ENCODE measurements around the gene CD68.

The CD68 gene

DNA sequence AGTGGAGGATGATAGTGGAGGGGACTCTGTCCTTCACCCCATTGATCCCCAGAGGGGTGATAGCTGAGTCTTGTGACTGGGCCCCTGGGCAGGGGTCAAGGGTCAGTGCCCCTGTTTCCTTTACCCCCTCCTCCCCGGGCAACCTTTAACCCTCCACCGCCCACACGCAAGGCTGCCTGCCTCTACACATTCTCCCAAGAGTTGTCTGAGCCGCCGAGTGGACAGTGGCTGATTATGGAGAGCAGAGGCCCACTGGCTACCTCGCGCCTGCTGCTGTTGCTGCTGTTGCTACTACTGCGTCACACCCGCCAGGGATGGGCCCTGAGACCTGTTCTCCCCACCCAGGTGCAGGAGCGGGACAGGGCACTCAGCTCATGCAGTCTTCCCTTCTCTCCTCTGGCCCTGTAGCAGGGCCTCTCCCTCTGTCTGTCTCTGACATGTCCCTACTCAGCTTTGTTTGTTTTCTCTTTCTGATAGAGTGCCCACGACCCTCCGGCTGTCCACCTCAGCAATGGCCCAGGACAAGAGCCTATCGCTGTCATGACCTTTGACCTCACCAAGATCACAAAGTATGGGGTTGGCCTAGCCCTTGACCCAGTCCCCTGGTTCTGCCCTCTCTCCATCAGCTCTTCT, 50.6 kb downstream of the CD68 start, which contains the start of gene SHBG:
Gene SHBG, plus strand, starts transcription at position 197 of the 633 bp plus-strand sequence. Its CDS starts 38 bp downstream, at position 235.
- no peak within 1 kb of the TSS for H3K27ac ChIP-seq
- TF ChIP-seq, protein P1, sequence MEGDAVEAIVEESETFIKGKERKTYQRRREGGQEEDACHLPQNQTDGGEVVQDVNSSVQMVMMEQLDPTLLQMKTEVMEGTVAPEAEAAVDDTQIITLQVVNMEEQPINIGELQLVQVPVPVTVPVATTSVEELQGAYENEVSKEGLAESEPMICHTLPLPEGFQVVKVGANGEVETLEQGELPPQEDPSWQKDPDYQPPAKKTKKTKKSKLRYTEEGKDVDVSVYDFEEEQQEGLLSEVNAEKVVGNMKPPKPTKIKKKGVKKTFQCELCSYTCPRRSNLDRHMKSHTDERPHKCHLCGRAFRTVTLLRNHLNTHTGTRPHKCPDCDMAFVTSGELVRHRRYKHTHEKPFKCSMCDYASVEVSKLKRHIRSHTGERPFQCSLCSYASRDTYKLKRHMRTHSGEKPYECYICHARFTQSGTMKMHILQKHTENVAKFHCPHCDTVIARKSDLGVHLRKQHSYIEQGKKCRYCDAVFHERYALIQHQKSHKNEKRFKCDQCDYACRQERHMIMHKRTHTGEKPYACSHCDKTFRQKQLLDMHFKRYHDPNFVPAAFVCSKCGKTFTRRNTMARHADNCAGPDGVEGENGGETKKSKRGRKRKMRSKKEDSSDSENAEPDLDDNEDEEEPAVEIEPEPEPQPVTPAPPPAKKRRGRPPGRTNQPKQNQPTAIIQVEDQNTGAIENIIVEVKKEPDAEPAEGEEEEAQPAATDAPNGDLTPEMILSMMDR (conservative IDR thresholded peaks at IDR 0.05; ENCODE audit: low read depth) = no peak
- no peak for DNase-seq (ENCODE audit: low spot score)
- POLR2A ChIA-PET (ENCODE audit: low non-redundant PET) = no interaction called here
- CTCF ChIA-PET = no interaction called here

Measured in RWPE1 (cell line).